A549 (cell line): Measurements from ENCODE around the gene TMEM139. TPM values are rescaled to one million over a fixed set of nuclear protein-coding genes. Genes with fewer than 3 reads are reported as not detected.

Source experiments
- ATAC-seq, 2 experiments: fragments of 200-7000 bp in 1 of 2; fragments of >200 bp in 1 of 2; cut with Nextera tagmentation in 1 of 2; cut with Tn5 transposase in 1 of 2; 3 replicates each; pipeline versions ENCODE4 v1.8.0 to v1.9.1; 2018 to 2020; ENCODE audit warnings: mild to moderate bottlenecking in 1 of 2, moderate library complexity in 1 of 2
- CTCF ChIA-PET: fragments of 300-600 bp; sonication (Branson Sonifier 250); formaldehyde crosslinking; extraction: SDS; loops from one replicate; lab custom pipeline; 2021; ENCODE audit warnings: antibody characterized with exemption, inconsistent platforms; lab: Yijun Ruan, JAX
- POLR2A ChIA-PET: fragments of 350-600 bp; formaldehyde crosslinking; extraction: SDS; loops from one replicate; lab custom pipeline; 2021; ENCODE audit warnings: antibody characterized with exemption, inconsistent platforms; lab: Yijun Ruan, JAX
- DNase-seq, 2 experiments: peaks; one replicate each; pipeline versions ENCODE4 v3.0.0 to v3.0.0-alpha.2; 2011 to 2016; ENCODE audit warnings: low read depth in 1 of 2, low spot score in 1 of 2
- FAIRE-seq: peaks from 2 replicates; lab custom pipeline; 2011; peaks lifted over from hg19 to GRCh38; lab: Jason Lieb, UNC
- H3K27ac ChIP-seq, 2 experiments: fragments of >200 bp; sonication (Bioruptor Twin); formaldehyde crosslinking; 3 replicates each; pipeline ENCODE4 v1.5.1; 2016 to 2017
- H3K4me1 ChIP-seq: fragments of >200 bp; sonication (Bioruptor Twin); formaldehyde crosslinking; 3 replicates; pipeline ENCODE4 v1.6.1; 2016
- H3K4me2 ChIP-seq: fragments of >200 bp; sonication (Bioruptor Twin); formaldehyde crosslinking; 3 replicates; pipeline ENCODE4 v1.6.1; 2016
- H3K4me3 ChIP-seq: fragments of >200 bp; sonication (Bioruptor Twin); formaldehyde crosslinking; 3 replicates; pipeline ENCODE4 v1.5.1; 2016
- H3K9me3 ChIP-seq: fragments of >200 bp; sonication (Bioruptor Twin); formaldehyde crosslinking; 3 replicates; pipeline ENCODE4 v1.6.1; 2016
- BHLHE40 ChIP-seq: IDR thresholded peaks from 2 replicates; pipeline ENCODE4 v1.6.1; 2012; ENCODE audit warnings: low read depth, low read length, inconsistent platforms
- CEBPB ChIP-seq, 2 experiments: fragments of >200 bp in 1 of 2; sonication (Bioruptor Twin) in 1 of 2; formaldehyde crosslinking in 1 of 2; IDR thresholded peaks; 2 replicates each; pipeline ENCODE4 v1.6.1; 2012 to 2016
- EHF ChIP-seq: fragments of 250-450 bp; sonication (Bioruptor Pico); IDR thresholded peaks from 2 replicates; pipeline ENCODE4 v1.5.0; 2020; ENCODE audit warnings: mild to moderate bottlenecking
- EHMT2 ChIP-seq: fragments of 200-600 bp; sonication (generic); IDR thresholded peaks from 2 replicates; pipeline ENCODE4 v1.6.1; 2016; ENCODE audit warnings: antibody characterized with exemption, low read depth, mild to moderate bottlenecking, moderate library complexity
- FOXS1 ChIP-seq: fragments of 250-450 bp; sonication (Bioruptor Pico); IDR thresholded peaks from 2 replicates; pipeline ENCODE4 v1.5.0; 2020; ENCODE audit warnings: mild to moderate bottlenecking, moderate library complexity
- HOXA7 ChIP-seq: fragments of 250-450 bp; sonication (Bioruptor Pico); IDR thresholded peaks from 2 replicates; pipeline ENCODE4 v1.5.0; 2020; ENCODE audit warnings: mild to moderate bottlenecking, moderate library complexity
- KDM1A ChIP-seq: fragments of 200-600 bp; sonication (generic); IDR thresholded peaks from 2 replicates; pipeline ENCODE4 v1.6.1; 2016; ENCODE audit warnings: low read depth, mild to moderate bottlenecking
- KDM5A ChIP-seq: fragments of 200-600 bp; sonication (generic); IDR thresholded peaks from 2 replicates; pipeline ENCODE4 v1.6.1; 2016; ENCODE audit warnings: antibody characterized with exemption, mild to moderate bottlenecking
- NPAS2 ChIP-seq: fragments of 250-450 bp; sonication (Bioruptor Pico); IDR thresholded peaks from 2 replicates; pipeline ENCODE4 v1.8.0; 2022; ENCODE audit warnings: mild to moderate bottlenecking, moderate library complexity, borderline replicate concordance
- RAD21 ChIP-seq, 2 experiments: fragments of >200 bp in 1 of 2; sonication (Bioruptor Twin) in 1 of 2; formaldehyde crosslinking in 1 of 2; IDR thresholded peaks in 1 of 2; conservative IDR thresholded peaks in 1 of 2; 2 replicates in 1 of 2; 3 replicates in 1 of 2; pipeline ENCODE4 v1.6.1; 2012 to 2018; ENCODE audit warnings: inconsistent platforms in 1 of 2
- SMC3 ChIP-seq: fragments of >200 bp; sonication (Bioruptor Twin); formaldehyde crosslinking; IDR thresholded peaks from 3 replicates; pipeline ENCODE4 v1.6.1; 2018; ENCODE audit warnings: inconsistent platforms
- TFCP2L1 ChIP-seq: fragments of 250-450 bp; sonication (Bioruptor Pico); IDR thresholded peaks from 2 replicates; pipeline ENCODE4 v1.5.0; 2021; ENCODE audit warnings: mild to moderate bottlenecking
- TP53 ChIP-seq: fragments of 250-450 bp; sonication (Bioruptor Pico); IDR thresholded peaks from 2 replicates; pipeline ENCODE4 v1.5.0; 2021; ENCODE audit warnings: mild to moderate bottlenecking, moderate library complexity
- ZC3H11A ChIP-seq: fragments of 450-650 bp; IDR thresholded peaks from 2 replicates; pipeline ENCODE4 v1.6.1; 2014; ENCODE audit warnings: antibody characterized with exemption, mild to moderate bottlenecking
- ZSCAN20 ChIP-seq: fragments of 250-450 bp; sonication (Bioruptor Pico); IDR thresholded peaks from 2 replicates; pipeline ENCODE4 v1.8.0; 2022; ENCODE audit warnings: mild to moderate bottlenecking, moderate library complexity
- WGBS: methylation state at CpG from one replicate; pipeline ENCODE4 v1.1.6; 2017; ENCODE audit errors: missing lambda C conversion rate; 5-methylcytosine and 5-hydroxymethylcytosine counted together
- polyA plus RNA-seq, 4 experiments: library from polyadenylated mRNA; depleted of rRNA in 3 of 4; stranded (reverse); fragments of >200 nt; fragmentation: RNase III in 1 of 4; extraction: RNeasy Plus Mini Kit Qiagen cat#74134 plus additional on column Dnase treatment in 1 of 4; gene quantifications; 2 replicates in 3 of 4; 3 replicates in 1 of 4; pipeline ENCODE4 v1.2.3, GENCODE V29; 2011 to 2017
- TF ChIP-seq, protein P1 (sequence below): fragments of >200 bp; sonication (Bioruptor Twin); formaldehyde crosslinking; IDR thresholded peaks from 3 replicates; pipeline ENCODE4 v1.5.1; 2016
- TF ChIP-seq, protein P2 (sequence below): fragments of 250-450 bp; sonication (Bioruptor Pico); IDR thresholded peaks from 2 replicates; pipeline ENCODE4 v1.5.0; 2020; ENCODE audit warnings: low read depth, mild to moderate bottlenecking, moderate library complexity
- TF ChIP-seq, protein P3 (sequence below): fragments of >200 bp; sonication (Bioruptor Twin); formaldehyde crosslinking; IDR thresholded peaks from 2 replicates; pipeline ENCODE4 v1.6.1; 2016
- TF ChIP-seq, protein P4 (sequence below): fragments of >200 bp; sonication (Bioruptor Twin); formaldehyde crosslinking; IDR thresholded peaks from 3 replicates; pipeline ENCODE4 v1.6.1; 2016
- TF ChIP-seq, protein P5 (sequence below): fragments of 250-450 bp; sonication (Bioruptor Pico); IDR thresholded peaks from 2 replicates; pipeline ENCODE4 v1.5.0; 2021; ENCODE audit warnings: mild to moderate bottlenecking, moderate library complexity, borderline replicate concordance

Gene TMEM139
- polyA plus RNA-seq, 2 of the 4 experiments (the other 2 are of a cell fraction) = 0.37 to 0.65 TPM

DNA sequence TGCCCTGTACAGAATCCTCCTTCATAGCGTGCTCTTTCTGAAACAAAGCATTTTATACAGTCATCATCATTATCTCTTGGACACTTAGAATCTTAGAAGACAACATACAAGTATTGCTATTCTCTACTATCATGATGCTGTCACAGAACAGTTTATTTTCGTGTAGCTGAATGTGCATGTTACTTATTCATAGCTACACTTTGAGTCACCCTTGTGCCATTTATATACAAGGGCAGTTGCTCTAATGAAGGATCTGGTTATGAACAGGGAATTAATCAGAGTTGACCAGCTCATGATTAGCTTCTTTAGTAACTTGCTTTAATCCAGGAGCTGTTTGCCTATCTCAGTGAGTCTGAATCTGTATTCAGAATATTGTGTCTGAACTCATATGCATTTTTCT, 14.6 kb downstream of the TMEM139 start:
- Histone ChIP-seq H3K4me1 (peaks cover 14% of the 10 kb centered on the region), H3K27ac (no peak overlapping the region), H3K4me2 (no peak overlapping the region), H3K4me3 (no peak overlapping the region), H3K9me3 (no peaks in the 10 kb centered on the region)
- DNase-seq (no peak), FAIRE-seq (no peak), ATAC-seq (no peak)
- WGBS = 86% methylated on average over 2 of the region's 2 CpGs
- ChIA-PET POLR2A (interaction anchor here (1.5 kb wide), 1 partner anchor 11 kb away, joined by 6 read pairs; the partner anchor contains the start of gene CASP2), CTCF (interaction anchor here (0.9 to 3.9 kb wide), 10 partner anchors 9 to 80 kb away, joined by 3 to 33 read pairs (median 6); partner anchors contain the start of genes CASP2 and CLCN1)
- TF ChIP-seq ZSCAN20 (CRISPR knock-in tag) (no peak), TP53 (CRISPR knock-in tag) (no peak), TFCP2L1 (CRISPR knock-in tag) (no peak), CEBPB (IDR thresholded peaks at IDR 0.05) (no peak), KDM1A (no peak), FOXS1 (CRISPR knock-in tag) (no peak), BHLHE40 (no peak), EHMT2 (no peak), EHF (CRISPR knock-in tag) (no peak), ZC3H11A (no peak), SMC3 (no peak), KDM5A (no peak)
- TF ChIP-seq, protein P1, sequence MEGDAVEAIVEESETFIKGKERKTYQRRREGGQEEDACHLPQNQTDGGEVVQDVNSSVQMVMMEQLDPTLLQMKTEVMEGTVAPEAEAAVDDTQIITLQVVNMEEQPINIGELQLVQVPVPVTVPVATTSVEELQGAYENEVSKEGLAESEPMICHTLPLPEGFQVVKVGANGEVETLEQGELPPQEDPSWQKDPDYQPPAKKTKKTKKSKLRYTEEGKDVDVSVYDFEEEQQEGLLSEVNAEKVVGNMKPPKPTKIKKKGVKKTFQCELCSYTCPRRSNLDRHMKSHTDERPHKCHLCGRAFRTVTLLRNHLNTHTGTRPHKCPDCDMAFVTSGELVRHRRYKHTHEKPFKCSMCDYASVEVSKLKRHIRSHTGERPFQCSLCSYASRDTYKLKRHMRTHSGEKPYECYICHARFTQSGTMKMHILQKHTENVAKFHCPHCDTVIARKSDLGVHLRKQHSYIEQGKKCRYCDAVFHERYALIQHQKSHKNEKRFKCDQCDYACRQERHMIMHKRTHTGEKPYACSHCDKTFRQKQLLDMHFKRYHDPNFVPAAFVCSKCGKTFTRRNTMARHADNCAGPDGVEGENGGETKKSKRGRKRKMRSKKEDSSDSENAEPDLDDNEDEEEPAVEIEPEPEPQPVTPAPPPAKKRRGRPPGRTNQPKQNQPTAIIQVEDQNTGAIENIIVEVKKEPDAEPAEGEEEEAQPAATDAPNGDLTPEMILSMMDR = no peak
- TF ChIP-seq, protein P2, sequence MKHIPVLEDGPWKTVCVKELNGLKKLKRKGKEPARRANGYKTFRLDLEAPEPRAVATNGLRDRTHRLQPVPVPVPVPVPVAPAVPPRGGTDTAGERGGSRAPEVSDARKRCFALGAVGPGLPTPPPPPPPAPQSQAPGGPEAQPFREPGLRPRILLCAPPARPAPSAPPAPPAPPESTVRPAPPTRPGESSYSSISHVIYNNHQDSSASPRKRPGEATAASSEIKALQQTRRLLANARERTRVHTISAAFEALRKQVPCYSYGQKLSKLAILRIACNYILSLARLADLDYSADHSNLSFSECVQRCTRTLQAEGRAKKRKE = no peak
- TF ChIP-seq, protein P3, sequence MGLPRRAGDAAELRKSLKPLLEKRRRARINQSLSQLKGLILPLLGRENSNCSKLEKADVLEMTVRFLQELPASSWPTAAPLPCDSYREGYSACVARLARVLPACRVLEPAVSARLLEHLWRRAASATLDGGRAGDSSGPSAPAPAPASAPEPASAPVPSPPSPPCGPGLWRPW = no peak
- TF ChIP-seq, protein P4, sequence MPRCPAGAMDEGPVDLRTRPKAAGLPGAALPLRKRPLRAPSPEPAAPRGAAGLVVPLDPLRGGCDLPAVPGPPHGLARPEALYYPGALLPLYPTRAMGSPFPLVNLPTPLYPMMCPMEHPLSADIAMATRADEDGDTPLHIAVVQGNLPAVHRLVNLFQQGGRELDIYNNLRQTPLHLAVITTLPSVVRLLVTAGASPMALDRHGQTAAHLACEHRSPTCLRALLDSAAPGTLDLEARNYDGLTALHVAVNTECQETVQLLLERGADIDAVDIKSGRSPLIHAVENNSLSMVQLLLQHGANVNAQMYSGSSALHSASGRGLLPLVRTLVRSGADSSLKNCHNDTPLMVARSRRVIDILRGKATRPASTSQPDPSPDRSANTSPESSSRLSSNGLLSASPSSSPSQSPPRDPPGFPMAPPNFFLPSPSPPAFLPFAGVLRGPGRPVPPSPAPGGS = no peak
- TF ChIP-seq, protein P5, sequence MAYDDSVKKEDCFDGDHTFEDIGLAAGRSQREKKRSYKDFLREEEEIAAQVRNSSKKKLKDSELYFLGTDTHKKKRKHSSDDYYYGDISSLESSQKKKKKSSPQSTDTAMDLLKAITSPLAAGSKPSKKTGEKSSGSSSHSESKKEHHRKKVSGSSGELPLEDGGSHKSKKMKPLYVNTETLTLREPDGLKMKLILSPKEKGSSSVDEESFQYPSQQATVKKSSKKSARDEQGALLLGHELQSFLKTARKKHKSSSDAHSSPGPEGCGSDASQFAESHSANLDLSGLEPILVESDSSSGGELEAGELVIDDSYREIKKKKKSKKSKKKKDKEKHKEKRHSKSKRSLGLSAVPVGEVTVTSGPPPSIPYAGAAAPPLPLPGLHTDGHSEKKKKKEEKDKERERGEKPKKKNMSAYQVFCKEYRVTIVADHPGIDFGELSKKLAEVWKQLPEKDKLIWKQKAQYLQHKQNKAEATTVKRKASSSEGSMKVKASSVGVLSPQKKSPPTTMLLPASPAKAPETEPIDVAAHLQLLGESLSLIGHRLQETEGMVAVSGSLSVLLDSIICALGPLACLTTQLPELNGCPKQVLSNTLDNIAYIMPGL = no peak

DNA sequence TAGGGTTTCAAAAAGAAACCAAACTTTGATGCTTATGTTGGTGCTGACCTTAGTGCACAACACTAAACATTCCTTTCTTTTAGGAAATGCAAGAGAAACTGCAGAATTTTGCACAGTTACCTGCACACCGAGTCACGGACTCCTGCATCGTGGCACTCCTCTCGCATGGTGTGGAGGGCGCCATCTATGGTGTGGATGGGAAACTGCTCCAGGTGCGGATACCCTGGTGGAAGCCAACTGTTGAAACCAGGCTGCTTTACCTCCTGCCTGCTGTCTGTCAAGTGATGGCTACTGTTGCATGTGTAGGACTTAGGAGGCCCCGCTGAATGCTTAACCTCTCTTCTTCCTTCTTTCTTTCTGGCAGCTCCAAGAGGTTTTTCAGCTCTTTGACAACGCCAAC, 15.1 kb downstream of the TMEM139 start:
- H3K9me3 ChIP-seq = no peaks in the 10 kb centered on the region
- H3K27ac ChIP-seq = no peak overlapping the region
- no peak for TF ChIP-seq NPAS2
- no peak for TF ChIP-seq BHLHE40
- TF ChIP-seq RAD21 (conservative IDR thresholded peaks at IDR 0.05 in 1 of 2, IDR thresholded peaks at IDR 0.05 in 1 of 2) = peak in 1 of 2 experiments; percentile 25; a peak in 1 of 5 replicates
- TF ChIP-seq HOXA7 = no peak
- TF ChIP-seq, protein P1 = peak; percentile 51
- no peak overlapping the region for H3K4me3 ChIP-seq
- DNase-seq = peak; percentile 47 to 58
- FAIRE-seq = no peak
- peak; percentile 88 to 92; a peak in 5 of 6 replicates for ATAC-seq
- ChIA-PET CTCF (interaction anchor here (0.9 to 3.9 kb wide), 11 partner anchors 9 to 80 kb away, joined by 3 to 33 read pairs (median 5); partner anchors contain the start of genes CASP2 and CLCN1), POLR2A (interaction anchor here (1.5 kb wide), 1 partner anchor 12 kb away, joined by 6 read pairs; the partner anchor contains the start of gene CASP2)
- 71% methylated on average over 8 of the region's 8 CpGs for WGBS
- H3K4me2 ChIP-seq = no peak overlapping the region
- peaks cover 14% of the 10 kb centered on the region for H3K4me1 ChIP-seq
